DOHH2 (cell line): Measurements from ENCODE around the gene FAIM2.

Source experiments
- H3F3A ChIP-seq: fragments of 200-600 bp; sonication (generic), shearing (Covaris generic); 2 replicates; pipeline ENCODE4 v1.6.0; 2016; ENCODE audit warnings: antibody characterized with exemption, mild to moderate bottlenecking; ENCODE audit not compliant: control insufficient read depth, insufficient read depth
- H3K27ac ChIP-seq: fragments of 200-600 bp; sonication (generic); 2 replicates; pipeline ENCODE4 v1.5.1; 2014; ENCODE audit warnings: low read depth, mild to moderate bottlenecking, low read length, moderate library complexity
- H3K27me3 ChIP-seq: fragments of 200-600 bp; sonication (generic); 2 replicates; pipeline ENCODE4 v1.6.1; 2014; ENCODE audit warnings: mild to moderate bottlenecking, low read length, mixed read lengths; ENCODE audit not compliant: control insufficient read depth
- H3K36me3 ChIP-seq: fragments of 200-600 bp; sonication (generic); 2 replicates; pipeline ENCODE4 v1.6.1; 2014; ENCODE audit warnings: mild to moderate bottlenecking, low read length, moderate library complexity, mixed read lengths; ENCODE audit not compliant: control insufficient read depth
- H3K4me1 ChIP-seq: fragments of 200-600 bp; sonication (generic); 2 replicates; pipeline ENCODE4 v1.6.1; 2014; ENCODE audit warnings: mild to moderate bottlenecking, low read length, mixed read lengths; ENCODE audit not compliant: control insufficient read depth
- H3K4me2 ChIP-seq: fragments of 200-600 bp; sonication (generic); 2 replicates; pipeline ENCODE4 v1.6.0; 2014; ENCODE audit warnings: mild to moderate bottlenecking, low read length, moderate library complexity
- H3K4me3 ChIP-seq: fragments of 200-600 bp; sonication (generic); 2 replicates; pipeline ENCODE4 v1.5.1; 2014; ENCODE audit warnings: mild to moderate bottlenecking, low read length, mixed read lengths
- H3K79me2 ChIP-seq: fragments of 200-600 bp; sonication (generic); 2 replicates; pipeline ENCODE4 v1.6.1; 2014; ENCODE audit warnings: mild to moderate bottlenecking, low read length, mixed read lengths; ENCODE audit not compliant: control insufficient read depth
- H3K9me2 ChIP-seq: fragments of 200-600 bp; sonication (generic); replicated peaks from 2 replicates; pipeline ENCODE4 v1.6.1; 2014; ENCODE audit warnings: mild to moderate bottlenecking, low read length, mixed read lengths; ENCODE audit not compliant: control insufficient read depth
- H3K9me3 ChIP-seq: fragments of 200-600 bp; sonication (generic); 2 replicates; pipeline ENCODE4 v1.6.1; 2014; ENCODE audit warnings: antibody characterized with exemption, low read length, mixed read lengths; ENCODE audit not compliant: control insufficient read depth, insufficient read depth
- H4K20me1 ChIP-seq: fragments of 200-600 bp; sonication (generic); 2 replicates; pipeline ENCODE4 v1.6.0; 2014; ENCODE audit warnings: low read depth, mild to moderate bottlenecking, antibody characterized with exemption, low read length, moderate library complexity; ENCODE audit not compliant: control insufficient read depth, insufficient read depth
- CTCF ChIP-seq: fragments of 200-600 bp; sonication (generic); IDR thresholded peaks from one replicate; pipeline ENCODE4 v1.5.1; 2014; ENCODE audit warnings: antibody characterized with exemption, mild to moderate bottlenecking, low read depth, low read length; ENCODE audit not compliant: poor library complexity, severe bottlenecking
- EZH2phosphoT487 ChIP-seq: fragments of 200-600 bp; sonication (generic); IDR thresholded peaks from 2 replicates; pipeline ENCODE4 v1.6.1; 2017; ENCODE audit warnings: borderline replicate concordance, mild to moderate bottlenecking, antibody characterized with exemption, low read length, moderate library complexity, mixed read lengths

The FAIM2 gene

GRCh38 chr12:49846032-49846431, 57.7 kb downstream of the FAIM2 start:
- Histone ChIP-seq H3K4me1 (peaks cover 31% of the 10 kb centered on the region), H3K4me3 (no peak overlapping the region), H3K79me2 (peaks cover 12% of the 10 kb centered on the region), H3K27ac (no peak overlapping the region), H3F3A (peaks cover 13% of the 10 kb centered on the region), H3K27me3 (peaks cover 15% of the 10 kb centered on the region), H4K20me1 (no peaks in the 10 kb centered on the region), H3K4me2 (no peak overlapping the region), H3K36me3 (peaks cover 8% of the 10 kb centered on the region), H3K9me3 (no peaks in the 10 kb centered on the region), H3K9me2 (no peaks in the 10 kb centered on the region)
- no peak for TF ChIP-seq CTCF
- TF ChIP-seq EZH2phosphoT487 = no peak

GRCh38 chr12:49843876-49844437, 59.7 kb downstream of the FAIM2 start:
- Histone ChIP-seq H3K27me3 (peaks cover 4% of the 10 kb centered on the region; the same call in 1 of the 2 replicates), H3K9me3 (no peaks in the 10 kb centered on the region), H3K4me2 (peak overlapping the region; percentile 85), H3K36me3 (peaks cover 8% of the 10 kb centered on the region), H3K79me2 (peaks cover 12% of the 10 kb centered on the region), H3F3A (peaks cover 26% of the 10 kb centered on the region), H3K4me3 (peak overlapping the region; percentile 91), H3K9me2 (no peaks in the 10 kb centered on the region), H3K27ac (no peak overlapping the region), H4K20me1 (no peaks in the 10 kb centered on the region), H3K4me1 (peaks cover 34% of the 10 kb centered on the region)
- TF ChIP-seq CTCF (no peak), EZH2phosphoT487 (no peak)

- TF ChIP-seq CTCF = no peak
- TF ChIP-seq EZH2phosphoT487 = no peak
- Histone ChIP-seq H3K36me3 (peaks cover 10% of the 10 kb centered on the region), H3K27ac (peak overlapping the region; percentile 72), H4K20me1 (no peaks in the 10 kb centered on the region), H3K79me2 (peaks cover 12% of the 10 kb centered on the region), H3K9me2 (no peaks in the 10 kb centered on the region), H3F3A (peaks cover 26% of the 10 kb centered on the region), H3K4me2 (peak overlapping the region; percentile 85), H3K9me3 (no peaks in the 10 kb centered on the region), H3K27me3 (no peaks in the 10 kb centered on the region), H3K4me3 (peak overlapping the region; percentile 91), H3K4me1 (peaks cover 34% of the 10 kb centered on the region)
These were observed 60.3 kb downstream of the FAIM2 start for GRCh38 chr12:49843411-49843810.
